COLO668 (cell line): ENCODE measurements around the gene DHRS7B.

Experiments used
- DNase-seq: peaks from one replicate; lab custom pipeline; 2025; ENCODE audit not compliant: unreplicated experiment; lab: John Stamatoyannopoulos, UW

Gene DHRS7B

DNA sequence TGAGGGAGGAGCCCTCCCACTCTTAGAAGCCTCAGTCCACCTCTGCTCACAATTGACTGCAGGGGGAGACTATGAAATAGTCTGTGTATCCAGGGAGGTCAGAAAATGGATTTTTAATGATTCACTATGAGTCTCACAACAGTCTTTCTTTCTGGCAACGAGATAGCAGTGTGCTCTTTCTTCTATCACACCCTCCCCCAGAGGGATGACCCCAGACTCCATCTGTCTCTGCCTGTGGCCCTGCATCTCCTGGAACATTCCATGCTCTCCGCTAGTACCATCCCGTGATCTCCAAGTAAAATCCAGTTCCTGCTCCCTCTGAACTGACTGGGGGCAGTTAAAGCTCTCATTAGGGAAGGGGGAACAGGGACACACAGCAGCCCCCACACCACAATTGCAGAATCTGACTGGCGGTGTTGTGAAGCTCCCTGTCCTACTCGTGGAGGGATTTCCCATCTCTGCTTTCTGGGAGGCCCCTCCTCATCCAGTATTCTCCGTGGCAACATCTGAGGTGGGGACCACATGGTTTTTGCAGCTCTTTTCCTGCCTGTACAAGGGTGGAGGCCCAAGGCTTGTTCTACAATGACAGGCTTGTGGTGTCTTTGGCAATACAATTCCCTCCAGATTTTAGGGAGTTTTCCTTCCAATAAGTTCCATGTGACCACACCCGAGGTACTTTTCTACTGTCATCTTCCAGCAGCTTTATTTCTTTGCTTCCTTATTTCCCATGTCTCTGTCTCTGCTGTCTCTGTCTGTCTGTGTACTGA lies 107.0 kb downstream of the DHRS7B start:
- DNase-seq: no peak

DNA sequence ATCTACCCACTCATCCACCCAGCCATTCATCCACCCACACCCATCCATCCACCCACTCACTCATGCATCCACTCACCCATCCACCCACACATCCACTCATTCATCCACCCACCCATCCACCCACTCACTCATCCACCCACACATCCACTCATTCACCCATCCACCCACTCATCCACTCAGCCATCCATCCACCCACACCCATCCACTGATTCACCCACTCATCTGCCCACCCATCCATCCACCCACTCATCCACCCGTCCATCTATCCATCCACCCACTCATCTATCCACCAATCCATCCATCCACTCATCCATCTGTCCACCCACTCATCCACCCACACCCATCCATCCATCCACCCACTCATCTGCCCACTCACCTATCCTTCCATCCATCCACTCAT lies 109.2 kb downstream of the DHRS7B start:
- no peak for DNase-seq

DNA sequence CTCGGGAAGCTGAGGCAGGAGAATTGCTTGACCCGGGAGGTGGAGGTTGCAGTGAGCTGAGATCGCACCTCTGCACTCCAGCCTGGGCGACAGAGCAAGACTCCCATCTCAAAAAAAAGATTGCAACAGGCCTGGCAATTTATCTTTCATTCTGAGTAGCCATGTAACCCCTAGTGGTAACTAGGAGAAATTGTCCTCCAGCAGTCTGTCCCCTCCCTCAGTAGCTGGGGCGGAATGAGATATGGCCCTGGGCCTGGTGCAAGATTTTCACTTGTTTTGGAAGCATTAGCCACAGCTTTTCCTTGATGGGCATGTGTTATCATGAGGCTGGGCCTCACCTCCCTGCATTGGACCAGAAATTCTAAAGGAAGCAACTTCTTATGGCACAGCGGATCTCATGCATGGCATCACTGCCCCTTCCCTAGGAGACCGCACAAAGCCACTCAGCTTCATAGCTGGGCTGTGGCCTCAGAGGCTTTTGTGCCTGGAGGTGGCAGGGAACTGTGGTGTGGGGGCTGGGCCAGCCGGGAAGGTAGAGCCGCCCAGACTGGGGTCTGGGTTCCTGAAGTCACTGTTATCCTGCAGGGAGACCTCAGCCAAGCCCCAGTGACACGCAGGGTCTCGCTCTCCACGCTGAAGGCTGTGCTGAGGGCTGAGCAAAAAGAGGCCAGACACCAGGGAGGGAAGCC lies 113.1 kb downstream of the DHRS7B start:
- DNase-seq: no peak

DNA sequence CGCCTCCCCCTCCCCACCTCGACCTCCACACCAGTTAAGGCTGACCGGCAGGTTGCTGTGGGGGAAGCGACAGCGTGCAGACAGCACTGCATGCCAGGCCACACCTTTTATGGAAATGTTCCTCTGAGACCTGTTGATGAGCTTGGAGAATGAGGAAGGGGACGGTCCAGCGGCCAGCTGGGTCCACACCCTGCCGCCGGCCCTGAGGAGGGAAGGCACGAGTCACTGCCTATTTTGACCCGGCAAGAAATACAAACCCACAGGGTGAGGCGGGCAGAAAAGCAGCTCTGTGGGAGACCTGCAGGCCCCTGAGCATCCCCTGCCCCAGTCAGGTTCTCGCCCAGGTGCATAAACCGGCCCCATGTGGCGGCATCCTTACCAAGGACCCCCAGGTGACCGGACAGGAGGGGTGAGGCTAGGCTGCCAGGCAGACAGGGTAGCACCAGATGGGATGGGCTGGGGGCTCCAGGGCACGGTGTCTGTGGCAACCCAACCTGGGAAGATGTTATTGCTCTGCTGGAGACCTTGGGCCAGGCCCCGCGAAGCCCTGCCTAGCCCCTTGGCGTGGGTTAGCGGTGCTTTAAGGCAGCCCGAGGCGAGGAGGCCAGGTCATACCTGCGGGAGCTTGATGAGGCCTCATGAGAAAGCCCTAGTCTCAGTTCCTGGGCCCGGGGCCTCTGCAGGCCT lies 113.7 kb downstream of the DHRS7B start:
- no peak for DNase-seq
